A673 (cell line): Measurements from ENCODE around the gene TRAPPC2L. TPM values are rescaled to one million over a fixed set of nuclear protein-coding genes. Genes with fewer than 3 reads are reported as not detected.

Source experiments
- Bru-seq: library from RNA; stranded (reverse); fragments of 400-500 nt; gene quantifications from one replicate; lab custom pipeline; 2021; lab: Mats Ljungman, UMichigan
- BruChase-seq, 2 experiments: library from RNA; stranded (reverse); fragments of 400-500 nt; gene quantifications; one replicate each; lab custom pipeline; 2021; lab: Mats Ljungman, UMichigan
- BruUV-seq: library from RNA; stranded (reverse); fragments of 400-500 nt; replicated peaks from 2 replicates; lab custom pipeline; 2021; lab: Mats Ljungman, UMichigan
- CTCF ChIA-PET: fragments of 300-600 bp; sonication (Branson Sonifier 250); formaldehyde crosslinking; loops from one replicate; lab custom pipeline; 2022; ENCODE audit warnings: antibody characterized with exemption; lab: Charles Lee
- POLR2A ChIA-PET: fragments of 300-600 bp; sonication (Branson Sonifier 250); formaldehyde crosslinking; loops from one replicate; lab custom pipeline; 2022; ENCODE audit warnings: antibody characterized with exemption; ENCODE audit not compliant: low non-redundant PET; lab: Charles Lee
- DNase-seq: peaks from one replicate; pipeline ENCODE4 v3.0.0-alpha.2; 2015; ENCODE audit warnings: low spot score
- H3K27ac ChIP-seq: fragments of 200-600 bp; sonication (generic); 2 replicates; pipeline ENCODE4 v1.5.1; 2016; ENCODE audit warnings: mixed run types, low read depth, mild to moderate bottlenecking, mixed read lengths, antibody characterized with exemption, low read length; ENCODE audit not compliant: poor library complexity, severe bottlenecking
- H3K27me3 ChIP-seq: fragments of 200-600 bp; sonication (generic); replicated peaks from 2 replicates; pipeline ENCODE4 v1.6.1; 2017; ENCODE audit warnings: mixed run types, low read depth, mild to moderate bottlenecking, mixed read lengths, antibody characterized with exemption, low read length; ENCODE audit not compliant: insufficient read depth, poor library complexity
- H3K36me3 ChIP-seq: fragments of 200-600 bp; sonication (generic); 2 replicates; pipeline ENCODE4 v1.6.1; 2016; ENCODE audit warnings: mixed run types, mild to moderate bottlenecking, mixed read lengths, antibody characterized with exemption, low read length; ENCODE audit not compliant: insufficient read depth, poor library complexity, severe bottlenecking
- H3K4me1 ChIP-seq: fragments of 200-600 bp; sonication (generic); 2 replicates; pipeline ENCODE4 v1.6.1; 2017; ENCODE audit warnings: mixed run types, mild to moderate bottlenecking, mixed read lengths, antibody characterized with exemption, low read length; ENCODE audit not compliant: insufficient read depth, poor library complexity, severe bottlenecking
- H3K4me3 ChIP-seq: fragments of 200-600 bp; sonication (generic); 2 replicates; pipeline ENCODE4 v1.5.1; 2016; ENCODE audit warnings: low read depth, mixed run types, mild to moderate bottlenecking, mixed read lengths, low read length; ENCODE audit not compliant: poor library complexity, severe bottlenecking
- H3K9me3 ChIP-seq: fragments of 200-600 bp; sonication (generic); 2 replicates; pipeline ENCODE4 v1.6.1; 2016; ENCODE audit warnings: mixed run types, low read depth, mild to moderate bottlenecking, mixed read lengths, antibody characterized with exemption, low read length; ENCODE audit not compliant: poor library complexity, severe bottlenecking
- EZH2 ChIP-seq: fragments of 200-600 bp; sonication (generic); IDR thresholded peaks from 2 replicates; pipeline ENCODE4 v1.6.1; 2017; ENCODE audit warnings: borderline replicate concordance, low read depth, mild to moderate bottlenecking, mixed read lengths, antibody characterized with exemption, low read length; ENCODE audit not compliant: poor library complexity, severe bottlenecking
- intact Hi-C: fragments of 100-400 bp; cut with micrococcal nuclease; formaldehyde crosslinking; loops from one replicate; pipeline ENCODE4 v1.10.0; 2022; ENCODE audit not compliant: unreplicated experiment
- long read RNA-seq: library from polyadenylated mRNA; stranded (forward); transcript quantifications from one replicate; pipeline ENCODE4 v2.0.0, GENCODE V29; 2022
- total RNA-seq: library from RNA; stranded (reverse); gene quantifications from 2 replicates; pipeline ENCODE4 v1.2.3, GENCODE V29; 2021
- TF ChIP-seq, protein P1 (sequence below): fragments of 300-800, 200-600 bp; sonication (generic); conservative IDR thresholded peaks from 2 replicates; pipeline ENCODE4 v1.5.1; 2017; ENCODE audit warnings: low read depth, mild to moderate bottlenecking, antibody characterized with exemption, low read length, moderate library complexity, mixed read lengths

Gene TRAPPC2L, protein sequence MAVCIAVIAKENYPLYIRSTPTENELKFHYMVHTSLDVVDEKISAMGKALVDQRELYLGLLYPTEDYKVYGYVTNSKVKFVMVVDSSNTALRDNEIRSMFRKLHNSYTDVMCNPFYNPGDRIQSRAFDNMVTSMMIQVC
- total RNA-seq: 89.9 and 98.6 TPM in 2 replicates
- Bru-seq, nascent RNA: percentile 68 among the genes with signal in this experiment
- percentile 63 among the genes with signal in this experiment for BruChase-seq, experiment 1, labeled RNA remaining after a 2-hour chase
- BruChase-seq, experiment 2, labeled RNA remaining after a 6-hour chase: percentile 66 among the genes with signal in this experiment
- long read RNA-seq, transcript TRAPPC2L-209 (5 exons, 1,084 nt): minor isoform, 10 of 119 reads
- long read RNA-seq, transcript TRAPPC2L-201 (5 exons, 2,215 nt): major isoform, 27 of 119 reads
- long read RNA-seq, partial matches to known transcripts: 7 of 119 reads
- long read RNA-seq, other reads (novel, unspliced or antisense): 70 of 119 reads

DNA sequence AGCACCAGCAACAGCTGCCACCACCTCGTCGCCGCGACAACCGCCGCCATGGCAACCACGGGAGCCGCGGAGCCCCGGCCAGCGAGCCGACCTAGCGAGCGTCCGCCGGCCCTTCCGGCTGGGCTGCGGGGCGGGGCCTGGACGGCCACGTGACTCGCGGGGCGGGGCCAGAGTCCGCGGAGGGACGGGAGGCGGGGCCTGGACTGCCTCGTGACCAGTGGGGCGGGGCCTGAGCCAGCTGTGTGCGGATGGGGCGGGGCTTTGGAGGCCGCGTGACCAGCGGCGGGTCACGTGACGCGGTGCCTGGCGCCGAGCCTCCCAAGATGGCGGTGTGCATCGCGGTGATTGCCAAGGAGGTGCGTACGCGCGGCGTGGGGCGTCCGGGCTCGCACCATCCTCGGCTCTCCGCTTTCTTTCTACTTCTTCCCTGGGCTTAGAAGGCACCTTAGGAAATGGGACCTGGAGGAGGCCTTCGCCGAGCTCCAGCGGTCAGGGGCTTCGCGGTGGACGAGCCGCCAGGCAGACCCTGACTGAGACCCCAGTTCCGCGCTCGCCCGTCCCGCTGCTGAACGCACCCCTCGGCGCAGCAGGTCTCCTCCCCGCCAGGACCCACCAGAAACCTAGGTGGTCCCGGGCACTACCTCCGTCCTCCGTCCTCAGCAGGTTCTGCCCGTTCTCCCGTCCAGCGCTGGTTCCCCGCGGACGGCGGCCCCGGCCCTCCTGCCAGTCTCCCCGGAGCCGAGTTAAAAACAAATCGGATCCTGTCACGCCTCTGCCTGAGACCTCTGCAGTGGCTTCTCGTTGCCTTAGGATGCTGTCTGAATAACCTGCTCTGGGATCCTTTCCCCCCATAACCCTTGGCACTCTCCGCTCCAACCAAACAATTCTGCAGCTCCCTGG lies at the start of gene TRAPPC2L, which contains the start of gene GALNS:
TSS of gene TRAPPC2L (plus strand) at position 300 of the 900 bp plus-strand sequence. CDS start at position 324, 24 bp downstream.
TSS of gene GALNS (minus strand) at position 120 of the 900 bp plus-strand sequence. CDS start at position 50, 70 bp downstream.
- H3K27me3 ChIP-seq: no peaks in the 10 kb centered on the region
- peaks cover 14% of the 10 kb centered on the region for H3K36me3 ChIP-seq
- CTCF ChIA-PET: interaction anchor here (0.6 to 0.8 kb wide), 2 partner anchors 25 to 298 kb away, joined by 3 to 6 read pairs; no protein-coding TSS in a partner anchor
- H3K9me3 ChIP-seq: no peaks in the 10 kb centered on the region
- peak; percentile 96 for DNase-seq
- H3K4me1 ChIP-seq: peaks cover 3% of the 10 kb centered on the region
- TF ChIP-seq, protein P1, sequence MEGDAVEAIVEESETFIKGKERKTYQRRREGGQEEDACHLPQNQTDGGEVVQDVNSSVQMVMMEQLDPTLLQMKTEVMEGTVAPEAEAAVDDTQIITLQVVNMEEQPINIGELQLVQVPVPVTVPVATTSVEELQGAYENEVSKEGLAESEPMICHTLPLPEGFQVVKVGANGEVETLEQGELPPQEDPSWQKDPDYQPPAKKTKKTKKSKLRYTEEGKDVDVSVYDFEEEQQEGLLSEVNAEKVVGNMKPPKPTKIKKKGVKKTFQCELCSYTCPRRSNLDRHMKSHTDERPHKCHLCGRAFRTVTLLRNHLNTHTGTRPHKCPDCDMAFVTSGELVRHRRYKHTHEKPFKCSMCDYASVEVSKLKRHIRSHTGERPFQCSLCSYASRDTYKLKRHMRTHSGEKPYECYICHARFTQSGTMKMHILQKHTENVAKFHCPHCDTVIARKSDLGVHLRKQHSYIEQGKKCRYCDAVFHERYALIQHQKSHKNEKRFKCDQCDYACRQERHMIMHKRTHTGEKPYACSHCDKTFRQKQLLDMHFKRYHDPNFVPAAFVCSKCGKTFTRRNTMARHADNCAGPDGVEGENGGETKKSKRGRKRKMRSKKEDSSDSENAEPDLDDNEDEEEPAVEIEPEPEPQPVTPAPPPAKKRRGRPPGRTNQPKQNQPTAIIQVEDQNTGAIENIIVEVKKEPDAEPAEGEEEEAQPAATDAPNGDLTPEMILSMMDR: no peak
- no peak for TF ChIP-seq EZH2
- BruUV-seq: no TSS peak
- intact Hi-C loops: no loop called here
- peak within 1 kb of the TSS; percentile 95 for H3K4me3 ChIP-seq
- H3K27ac ChIP-seq: peak within 1 kb of the TSS; percentile 83
- POLR2A ChIA-PET: no interaction called here

DNA sequence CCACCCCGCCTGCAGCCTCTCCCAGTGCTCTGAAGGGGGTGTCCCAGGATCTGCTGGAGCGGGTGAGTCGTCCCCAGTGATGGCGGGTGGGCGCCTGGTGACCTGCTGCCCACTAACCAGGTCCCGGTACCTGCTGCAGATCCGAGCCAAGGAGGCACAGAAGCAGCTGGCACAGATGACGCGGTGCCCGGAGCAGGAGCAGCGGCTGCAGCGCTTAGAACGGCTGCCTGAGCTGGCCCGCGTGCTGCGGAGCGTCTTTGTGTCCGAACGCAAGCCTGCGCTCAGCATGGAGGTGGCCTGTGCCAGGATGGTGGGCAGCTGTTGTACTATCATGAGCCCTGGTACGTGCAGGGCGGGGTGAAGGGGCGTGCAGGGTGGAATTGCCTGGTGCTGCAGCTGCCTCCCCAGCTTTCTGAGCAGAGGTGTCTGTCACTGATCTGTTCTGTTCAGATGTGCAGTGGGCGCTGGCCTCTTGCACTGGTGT lies 49.7 kb upstream of the TRAPPC2L start:
- intact Hi-C loops: no loop called here
- TF ChIP-seq EZH2: no peak
- TF ChIP-seq, protein P1: no peak
- H3K27me3 ChIP-seq: no peaks in the 10 kb centered on the region
- BruUV-seq: no TSS peak
- no peak for DNase-seq
- H3K27ac ChIP-seq: no peak overlapping the region
- ChIA-PET POLR2A (no interaction called here), CTCF (no interaction called here)
- peaks cover 60% of the 10 kb centered on the region for H3K36me3 ChIP-seq
- no peaks in the 10 kb centered on the region for H3K9me3 ChIP-seq
- H3K4me3 ChIP-seq: no peak overlapping the region
- peaks cover 22% of the 10 kb centered on the region for H3K4me1 ChIP-seq
